ENCODE results near the gene MMP24.

MMP24 gene

GRCh38 chr20:35297155-35297554 is 70.7 kb downstream of the MMP24 start:
- Histone ChIP-seq H3K9me3 (ENCODE audit: control insufficient read depth, insufficient read depth, low read depth, low read length) (no peaks in the 10 kb centered on the region), H3K36me3 (ENCODE audit: control insufficient read depth, insufficient read depth, low read length) (no peaks in the 10 kb centered on the region), H3K4me3 (ENCODE audit: low read depth, low read length) (no peak overlapping the region), H3K4me1 (ENCODE audit: control insufficient read depth, insufficient read depth, low read length) (no peaks in the 10 kb centered on the region), H3K27ac (ENCODE audit: low read depth, low read length) (no peak overlapping the region), H3K9ac (ENCODE audit: low read length) (no peak overlapping the region), H3K27me3 (ENCODE audit: control insufficient read depth, insufficient read depth, low read length) (no peaks in the 10 kb centered on the region; the same call in 1 of the 2 replicates)

- Histone ChIP-seq H3K9ac (ENCODE audit: low read length) (no peak overlapping the region), H3K4me3 (ENCODE audit: low read depth, low read length) (no peak overlapping the region), H3K27ac (ENCODE audit: low read depth, low read length) (no peak overlapping the region), H3K4me1 (ENCODE audit: control insufficient read depth, insufficient read depth, low read length) (no peaks in the 10 kb centered on the region), H3K27me3 (ENCODE audit: control insufficient read depth, insufficient read depth, low read length) (no peaks in the 10 kb centered on the region; the same call in 1 of the 2 replicates), H3K9me3 (ENCODE audit: control insufficient read depth, insufficient read depth, low read depth, low read length) (no peaks in the 10 kb centered on the region), H3K36me3 (ENCODE audit: control insufficient read depth, insufficient read depth, low read length) (no peaks in the 10 kb centered on the region)
These were observed 71.2 kb downstream of the MMP24 start for GRCh38 chr20:35297740-35298139.

GRCh38 chr20:35298264-35298663 is 71.8 kb downstream of the MMP24 start:
- H3K9me3 ChIP-seq (ENCODE audit: control insufficient read depth, insufficient read depth, low read depth, low read length), result no peaks in the 10 kb centered on the region
- H3K9ac ChIP-seq (ENCODE audit: low read length), result no peak overlapping the region
- peaks cover 4% of the 10 kb centered on the region; the same call in 1 of the 2 replicates for H3K36me3 ChIP-seq (ENCODE audit: control insufficient read depth, insufficient read depth, low read length)
- no peak overlapping the region for H3K27ac ChIP-seq (ENCODE audit: low read depth, low read length)
- H3K4me3 ChIP-seq (ENCODE audit: low read depth, low read length), result no peak overlapping the region
- no peaks in the 10 kb centered on the region for H3K4me1 ChIP-seq (ENCODE audit: control insufficient read depth, insufficient read depth, low read length)
- no peaks in the 10 kb centered on the region; the same call in 1 of the 2 replicates for H3K27me3 ChIP-seq (ENCODE audit: control insufficient read depth, insufficient read depth, low read length)

- Histone ChIP-seq H3K4me1 (ENCODE audit: control insufficient read depth, insufficient read depth, low read length) (peaks cover 9% of the 10 kb centered on the region), H3K9me3 (ENCODE audit: control insufficient read depth, insufficient read depth, low read depth, low read length) (no peaks in the 10 kb centered on the region), H3K4me3 (ENCODE audit: low read depth, low read length) (no peak overlapping the region), H3K9ac (ENCODE audit: low read length) (no peak overlapping the region), H3K27me3 (ENCODE audit: control insufficient read depth, insufficient read depth, low read length) (no peaks in the 10 kb centered on the region), H3K27ac (ENCODE audit: low read depth, low read length) (no peak overlapping the region), H3K36me3 (ENCODE audit: control insufficient read depth, insufficient read depth, low read length) (peaks cover 5% of the 10 kb centered on the region; the same call in 1 of the 2 replicates)
These were observed 73.3 kb downstream of the MMP24 start for GRCh38 chr20:35299780-35300179.

- Histone ChIP-seq H3K4me3 (ENCODE audit: low read depth, low read length) (no peak overlapping the region), H3K4me1 (ENCODE audit: control insufficient read depth, insufficient read depth, low read length) (peaks cover 14% of the 10 kb centered on the region), H3K9ac (ENCODE audit: low read length) (no peak overlapping the region), H3K9me3 (ENCODE audit: control insufficient read depth, insufficient read depth, low read depth, low read length) (no peaks in the 10 kb centered on the region), H3K36me3 (ENCODE audit: control insufficient read depth, insufficient read depth, low read length) (peaks cover 5% of the 10 kb centered on the region; the same call in 1 of the 2 replicates), H3K27me3 (ENCODE audit: control insufficient read depth, insufficient read depth, low read length) (no peaks in the 10 kb centered on the region), H3K27ac (ENCODE audit: low read depth, low read length) (no peak overlapping the region)
These were observed 74.2 kb downstream of the MMP24 start for GRCh38 chr20:35300469-35301262.

GRCh38 chr20:35301426-35301825 is 74.9 kb downstream of the MMP24 start:
- no peak overlapping the region for H3K9ac ChIP-seq (ENCODE audit: low read length)
- no peaks in the 10 kb centered on the region for H3K9me3 ChIP-seq (ENCODE audit: control insufficient read depth, insufficient read depth, low read depth, low read length)
- no peak overlapping the region for H3K27ac ChIP-seq (ENCODE audit: low read depth, low read length)

GRCh38 chr20:35302421-35303335 is 76.2 kb downstream of the MMP24 start:
- Histone ChIP-seq H3K27ac (ENCODE audit: low read depth, low read length) (no peak overlapping the region), H3K4me3 (ENCODE audit: low read depth, low read length) (no peak overlapping the region), H3K27me3 (ENCODE audit: control insufficient read depth, insufficient read depth, low read length) (no peaks in the 10 kb centered on the region), H3K4me1 (ENCODE audit: control insufficient read depth, insufficient read depth, low read length) (peaks cover 18% of the 10 kb centered on the region), H3K36me3 (ENCODE audit: control insufficient read depth, insufficient read depth, low read length) (peaks cover 9% of the 10 kb centered on the region; the same call in 1 of the 2 replicates), H3K9ac (ENCODE audit: low read length) (no peak overlapping the region), H3K9me3 (ENCODE audit: control insufficient read depth, insufficient read depth, low read depth, low read length) (no peaks in the 10 kb centered on the region)

More at GRCh38 chr20:35301426-35301825, 74.9 kb downstream of the MMP24 start:
- H3K4me1 ChIP-seq (ENCODE audit: control insufficient read depth, insufficient read depth, low read length), result peaks cover 14% of the 10 kb centered on the region
- H3K4me3 ChIP-seq (ENCODE audit: low read depth, low read length), result no peak overlapping the region
- no peaks in the 10 kb centered on the region for H3K27me3 ChIP-seq (ENCODE audit: control insufficient read depth, insufficient read depth, low read length)
- H3K36me3 ChIP-seq (ENCODE audit: control insufficient read depth, insufficient read depth, low read length), result peaks cover 8% of the 10 kb centered on the region; the same call in 1 of the 2 replicates

GRCh38 chr20:35303382-35303734 is 76.9 kb downstream of the MMP24 start:
- H3K27me3 ChIP-seq (ENCODE audit: control insufficient read depth, insufficient read depth, low read length), result no peaks in the 10 kb centered on the region
- H3K9me3 ChIP-seq (ENCODE audit: control insufficient read depth, insufficient read depth, low read depth, low read length), result no peaks in the 10 kb centered on the region
- no peak overlapping the region for H3K9ac ChIP-seq (ENCODE audit: low read length)
- H3K4me1 ChIP-seq (ENCODE audit: control insufficient read depth, insufficient read depth, low read length), result peaks cover 20% of the 10 kb centered on the region
- H3K27ac ChIP-seq (ENCODE audit: low read depth, low read length), result no peak overlapping the region
- peaks cover 9% of the 10 kb centered on the region; the same call in 1 of the 2 replicates for H3K36me3 ChIP-seq (ENCODE audit: control insufficient read depth, insufficient read depth, low read length)
- H3K4me3 ChIP-seq (ENCODE audit: low read depth, low read length), result no peak overlapping the region

GRCh38 chr20:35303735-35304491 is 77.4 kb downstream of the MMP24 start:
- Histone ChIP-seq H3K4me1 (ENCODE audit: control insufficient read depth, insufficient read depth, low read length) (peaks cover 20% of the 10 kb centered on the region), H3K9ac (ENCODE audit: low read length) (no peak overlapping the region), H3K27me3 (ENCODE audit: control insufficient read depth, insufficient read depth, low read length) (no peaks in the 10 kb centered on the region), H3K36me3 (ENCODE audit: control insufficient read depth, insufficient read depth, low read length) (peaks cover 9% of the 10 kb centered on the region; the same call in 1 of the 2 replicates), H3K4me3 (ENCODE audit: low read depth, low read length) (peak overlapping the region; percentile 42), H3K9me3 (ENCODE audit: control insufficient read depth, insufficient read depth, low read depth, low read length) (no peaks in the 10 kb centered on the region), H3K27ac (ENCODE audit: low read depth, low read length) (no peak overlapping the region)

GRCh38 chr20:35304956-35305355 is 78.5 kb downstream of the MMP24 start:
- Histone ChIP-seq H3K9me3 (ENCODE audit: control insufficient read depth, insufficient read depth, low read depth, low read length) (no peaks in the 10 kb centered on the region), H3K27me3 (ENCODE audit: control insufficient read depth, insufficient read depth, low read length) (no peaks in the 10 kb centered on the region), H3K4me3 (ENCODE audit: low read depth, low read length) (no peak overlapping the region), H3K27ac (ENCODE audit: low read depth, low read length) (no peak overlapping the region), H3K9ac (ENCODE audit: low read length) (no peak overlapping the region), H3K4me1 (ENCODE audit: control insufficient read depth, insufficient read depth, low read length) (peaks cover 20% of the 10 kb centered on the region), H3K36me3 (ENCODE audit: control insufficient read depth, insufficient read depth, low read length) (peaks cover 13% of the 10 kb centered on the region; the same call in 1 of the 2 replicates)
